GM23338 (cell line): ENCODE measurements around the gene VEPH1. TPM values are rescaled to one million over a fixed set of nuclear protein-coding genes. Genes with fewer than 3 reads are reported as not detected.

ENCODE experiments used
- ATAC-seq: fragments of 200-7000 bp; cut with Tn5 transposase; 3 replicates; pipeline ENCODE4 v1.9.1; 2020
- DNase-seq: peaks from one replicate; pipeline ENCODE4 v3.0.0-alpha.2; 2015; ENCODE audit warnings: low spot score
- H2AFZ ChIP-seq: fragments of 200-600 bp; sonication (generic); 2 replicates; pipeline ENCODE4 v1.8.0; 2016; ENCODE audit warnings: antibody characterized with exemption, mild to moderate bottlenecking, moderate library complexity
- H3F3A ChIP-seq: fragments of 200-600 bp; sonication (generic); replicated peaks from 2 replicates; pipeline ENCODE4 v1.8.0; 2017; ENCODE audit warnings: antibody characterized with exemption, mixed run types, low read depth
- H3K27ac ChIP-seq: fragments of 200-600 bp; sonication (generic); 2 replicates; pipeline ENCODE4 v1.6.1; 2016; ENCODE audit warnings: low read depth
- H3K27me3 ChIP-seq: fragments of 200-600 bp; sonication (generic); 2 replicates; pipeline ENCODE4 v1.8.0; 2016; ENCODE audit warnings: mild to moderate bottlenecking, mixed run types, moderate library complexity; ENCODE audit not compliant: insufficient read depth
- H3K36me3 ChIP-seq: fragments of 200-600 bp; sonication (generic); 2 replicates; pipeline ENCODE4 v1.8.0; 2016; ENCODE audit warnings: mild to moderate bottlenecking; ENCODE audit not compliant: insufficient read depth
- H3K4me1 ChIP-seq: fragments of 200-600 bp; sonication (generic); 2 replicates; pipeline ENCODE4 v1.8.0; 2016; ENCODE audit warnings: mild to moderate bottlenecking, moderate library complexity; ENCODE audit not compliant: insufficient read depth
- H3K4me2 ChIP-seq: fragments of 200-600 bp; sonication (generic); 2 replicates; pipeline ENCODE4 v1.7.1; 2017; ENCODE audit warnings: mixed run types
- H3K4me3 ChIP-seq: fragments of 200-600 bp; sonication (generic); 2 replicates; pipeline ENCODE4 v1.6.1; 2016; ENCODE audit warnings: mixed run types
- H3K79me2 ChIP-seq: fragments of 200-600 bp; sonication (generic); replicated peaks from 2 replicates; pipeline ENCODE4 v1.8.0; 2017; ENCODE audit warnings: mild to moderate bottlenecking; ENCODE audit not compliant: insufficient read depth
- H3K9me2 ChIP-seq: fragments of 200-600 bp; sonication (generic); 2 replicates; pipeline ENCODE4 v1.8.0; 2017; ENCODE audit not compliant: insufficient read depth
- H4K20me1 ChIP-seq: fragments of 200-600 bp; sonication (generic); replicated peaks from 2 replicates; pipeline ENCODE4 v1.8.0; 2017; ENCODE audit warnings: mild to moderate bottlenecking; ENCODE audit not compliant: insufficient read depth
- H3K27ac Mint-ChIP-seq: 2 replicates; pipeline ENCODE4 v1.8.0; 2020; ENCODE audit warnings: inconsistent platforms, mild to moderate bottlenecking, moderate library complexity, mixed read lengths
- H3K27me3 Mint-ChIP-seq: 3 replicates; pipeline ENCODE4 v1.8.0; 2022; ENCODE audit warnings: low read depth, mild to moderate bottlenecking, moderate library complexity, mixed read lengths, inconsistent platforms; ENCODE audit not compliant: insufficient read depth, poor library complexity
- H3K36me3 Mint-ChIP-seq: 3 replicates; pipeline ENCODE4 v1.8.0; 2021; ENCODE audit warnings: low read depth, mild to moderate bottlenecking, inconsistent platforms, moderate library complexity, mixed read lengths
- H3K4me1 Mint-ChIP-seq: 3 replicates; pipeline ENCODE4 v1.8.0; 2020; ENCODE audit warnings: mild to moderate bottlenecking, inconsistent platforms, mixed read lengths
- H3K4me3 Mint-ChIP-seq: 3 replicates; pipeline ENCODE4 v1.8.0; 2021; ENCODE audit warnings: moderate library complexity, mild to moderate bottlenecking, inconsistent platforms, mixed read lengths
- H3K9me3 Mint-ChIP-seq: 3 replicates; pipeline ENCODE4 v1.8.0; 2020; ENCODE audit warnings: moderate library complexity, mild to moderate bottlenecking, inconsistent platforms, mixed read lengths
- CREB1 ChIP-seq: fragments of 250-450 bp; sonication (Bioruptor Pico); IDR thresholded peaks from 2 replicates; pipeline ENCODE4 v1.5.0; 2020; ENCODE audit warnings: low read depth, mild to moderate bottlenecking, moderate library complexity
- CTCF ChIP-seq, 2 experiments: fragments of 200-600 bp in 1 of 2; sonication (generic) in 1 of 2; conservative IDR thresholded peaks; 2 replicates each; pipeline versions ENCODE4 v1.5.1 to v1.6.1; 2016 to 2017; ENCODE audit warnings: antibody characterized with exemption in 2 of 2, low read depth in 2 of 2, mild to moderate bottlenecking in 2 of 2, moderate library complexity in 1 of 2
- ETS1 ChIP-seq: IDR thresholded peaks from 2 replicates; pipeline ENCODE4 v1.6.1; 2016; ENCODE audit warnings: antibody characterized with exemption
- EZH2 ChIP-seq: fragments of 200-600 bp; sonication (generic); IDR thresholded peaks from one replicate; pipeline ENCODE4 v1.8.0; 2017; ENCODE audit warnings: antibody characterized with exemption, mild to moderate bottlenecking, low read depth; ENCODE audit not compliant: unreplicated experiment
- EZH2phosphoT487 ChIP-seq: fragments of 200-600 bp; sonication (generic); IDR thresholded peaks from one replicate; pipeline ENCODE4 v1.8.1; 2018; ENCODE audit warnings: antibody characterized with exemption; ENCODE audit not compliant: unreplicated experiment
- JUNB ChIP-seq: IDR thresholded peaks from one replicate; pipeline ENCODE4 v1.6.1; 2016; ENCODE audit warnings: antibody characterized with exemption; ENCODE audit not compliant: unreplicated experiment
- NANOG ChIP-seq: IDR thresholded peaks from 2 replicates; pipeline ENCODE4 v1.6.1; 2016; ENCODE audit warnings: antibody characterized with exemption, borderline replicate concordance
- POLR2AphosphoS5 ChIP-seq: IDR thresholded peaks from 2 replicates; pipeline ENCODE4 v1.6.1; 2016; ENCODE audit warnings: antibody characterized with exemption, low read depth
- REST ChIP-seq: IDR thresholded peaks from one replicate; pipeline ENCODE4 v1.6.1; 2018; ENCODE audit warnings: antibody characterized with exemption; ENCODE audit not compliant: unreplicated experiment
- STAT1 ChIP-seq: IDR thresholded peaks from one replicate; pipeline ENCODE4 v1.6.1; 2016; ENCODE audit warnings: antibody characterized with exemption; ENCODE audit not compliant: unreplicated experiment
- ZNF114 ChIP-seq: fragments of 250-450 bp; sonication (Bioruptor Pico); IDR thresholded peaks from 2 replicates; pipeline ENCODE4 v1.5.0; 2020; ENCODE audit warnings: mild to moderate bottlenecking, moderate library complexity
- ZNF331 ChIP-seq: fragments of 250-450 bp; sonication (Bioruptor Pico); IDR thresholded peaks from 2 replicates; pipeline ENCODE4 v1.5.0; 2020; ENCODE audit warnings: low read depth, mild to moderate bottlenecking, moderate library complexity
- ZNF462 ChIP-seq: fragments of 250-450 bp; sonication (Bioruptor Pico); IDR thresholded peaks from 2 replicates; pipeline ENCODE4 v1.5.0; 2020; ENCODE audit warnings: mild to moderate bottlenecking, moderate library complexity
- polyA plus RNA-seq: library from polyadenylated mRNA; unstranded; fragments of >200 nt; fragmentation: Nextera tagmentation; extraction: Ambion mirVana; gene quantifications from 2 replicates; pipeline ENCODE4 v1.2.1, GENCODE V29; 2016
- total RNA-seq: library from RNA; depleted of rRNA; stranded (reverse); fragments of >200 nt; shearing (Covaris generic); gene quantifications from 2 replicates; pipeline ENCODE4 v1.2.3, GENCODE V29; 2014

Gene VEPH1
- total and polyA plus RNA-seq, 2 experiments from 2014 or later: 15.4 to 33.8 TPM

GRCh38 chr3:157406394-157406793, 96.8 kb downstream of the VEPH1 start:
- Histone ChIP-seq H4K20me1 (no peaks in the 10 kb centered on the region), H3K27ac (no peak overlapping the region), H3K4me2 (no peak overlapping the region), H3K79me2 (no peaks in the 10 kb centered on the region), H2AFZ (no peak overlapping the region), H3K9me2 (no peaks in the 10 kb centered on the region), H3K4me3 (no peak overlapping the region), H3K27me3 (no peaks in the 10 kb centered on the region), H3K4me1 (peaks cover 6% of the 10 kb centered on the region), H3K36me3 (no peaks in the 10 kb centered on the region), H3F3A (no peaks in the 10 kb centered on the region)
- DNase-seq (no peak), ATAC-seq (no peak)
- no peak overlapping the region for H3K4me3 Mint-ChIP-seq
- no peak for TF ChIP-seq ZNF331 (CRISPR knock-in tag)
- TF ChIP-seq JUNB: no peak
- TF ChIP-seq REST: no peak
- no peak for TF ChIP-seq POLR2AphosphoS5
- TF ChIP-seq ZNF462: no peak
- TF ChIP-seq EZH2phosphoT487: no peak
- no peak for TF ChIP-seq CREB1
- TF ChIP-seq ETS1: no peak
- no peak for TF ChIP-seq STAT1
- no peak for TF ChIP-seq NANOG
- TF ChIP-seq CTCF (conservative IDR thresholded peaks at IDR 0.05; ENCODE audit: low read depth in 2 of 2): no peak
- no peak for TF ChIP-seq EZH2
- TF ChIP-seq ZNF114 (CRISPR knock-in tag): no peak
- peaks cover 29% of the 10 kb centered on the region for H3K4me1 Mint-ChIP-seq
- no peaks in the 10 kb centered on the region for H3K36me3 Mint-ChIP-seq
- no peaks in the 10 kb centered on the region for H3K27me3 Mint-ChIP-seq
- H3K9me3 Mint-ChIP-seq: no peaks in the 10 kb centered on the region
- H3K27ac Mint-ChIP-seq: no peak overlapping the region
